ENCODE data around the gene FOXC2.

GRCh38 chr16:86554599-86554916, 12.1 kb upstream of the FOXC2 start:
- TF ChIP-seq REST (IDR thresholded peaks at IDR 0.05; ENCODE audit: insufficient read depth in 1 of 2, low read depth in 2 of 2, low read length in 2 of 2) (no peak), TAF1 (IDR thresholded peaks at IDR 0.05; ENCODE audit: borderline replicate concordance, insufficient read depth, low read length) (no peak), POLR2AphosphoS5 (IDR thresholded peaks at IDR 0.05; ENCODE audit: low read depth, low read length) (no peak)

Measured in PFSK-1 (cell line).